ENCODE data around the gene GABPB2.
A peak's percentile ranks its signal among the peaks of the same experiment; 100 is the strongest.
"Not testable (repeated sequence)": the region's sequence is repeated elsewhere in the genome, so short reads cannot be mapped to it uniquely, and the experiment has no call there.

GABPB2 gene

DNA sequence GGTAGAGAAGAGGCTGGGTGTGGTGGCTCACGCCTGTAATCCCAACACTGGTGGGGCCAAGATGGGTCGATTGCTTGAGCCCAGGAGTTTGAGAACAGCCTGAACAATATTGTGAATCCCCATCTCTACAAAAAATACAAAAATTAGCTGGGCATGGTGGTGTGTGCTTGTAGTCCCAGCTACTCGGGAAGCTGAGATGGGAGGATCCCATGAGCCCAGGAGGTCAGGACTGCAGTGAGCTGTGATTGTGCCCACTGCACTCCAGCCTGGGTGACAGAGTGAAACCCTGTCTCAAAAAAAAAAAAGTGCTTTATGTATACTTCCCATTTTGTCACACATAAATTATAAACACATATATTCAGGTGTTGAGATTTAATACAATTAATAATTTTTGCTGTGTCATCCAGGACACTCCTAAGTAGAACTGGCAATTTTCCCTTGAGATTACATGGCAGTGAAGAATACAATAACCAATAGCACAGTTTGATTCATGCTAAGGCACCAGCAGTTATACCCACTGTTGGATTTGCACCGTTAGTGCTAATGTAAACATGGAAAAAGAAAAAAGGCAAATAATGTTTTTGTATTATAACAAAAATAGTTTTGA is 15.5 kb downstream of the GABPB2 start:
- Histone ChIP-seq H3K36me3 (ENCODE audit: control insufficient read depth in 1 of 2, insufficient read depth in 2 of 2, low read length in 2 of 2) (peaks cover 0 to 5% of the 10 kb centered on the region in 2 donors), H3K4me3 (ENCODE audit: low read depth in 1 of 2, low read length in 2 of 2) (no peak overlapping the region), H3K27me3 (ENCODE audit: control insufficient read depth in 1 of 2, insufficient read depth in 2 of 2, low read length in 2 of 2) (no peaks in the 10 kb centered on the region), H3K27ac (ENCODE audit: low read depth, low read length) (no peak overlapping the region), H3K9ac (ENCODE audit: low read depth in 1 of 2, low read length in 2 of 2) (no peak overlapping the region), H3K9me3 (ENCODE audit: control insufficient read depth in 1 of 2, low read length in 2 of 2) (no peaks in the 10 kb centered on the region), H3K4me1 (ENCODE audit: control insufficient read depth in 1 of 2, insufficient read depth in 2 of 2, low read length in 2 of 2) (no peaks in the 10 kb centered on the region)

DNA sequence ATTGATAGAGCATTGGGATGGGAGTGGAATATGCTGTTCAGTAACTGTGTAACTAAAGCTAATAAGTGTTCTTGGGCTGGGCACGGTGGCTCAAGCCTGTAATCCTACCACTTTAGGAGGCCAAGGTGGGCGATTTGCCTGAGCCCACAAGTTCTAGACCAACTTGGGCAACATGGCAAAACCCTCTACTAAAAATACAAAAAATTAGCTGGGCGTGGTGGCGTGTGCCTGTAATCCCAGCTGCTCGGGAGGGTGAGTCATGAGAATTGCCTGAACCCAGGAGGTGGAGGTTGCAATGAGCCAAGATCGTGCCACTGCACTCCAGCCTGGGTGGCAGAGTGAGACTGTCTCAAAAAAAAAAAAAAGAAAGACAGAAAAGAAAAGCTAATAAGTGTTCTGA is 26.9 kb downstream of the GABPB2 start:
- H3K4me3 ChIP-seq (ENCODE audit: low read depth in 1 of 2, low read length in 2 of 2); H3K9me3 ChIP-seq (ENCODE audit: control insufficient read depth in 1 of 2, low read length in 2 of 2); H3K27me3 ChIP-seq (ENCODE audit: control insufficient read depth in 1 of 2, insufficient read depth in 2 of 2, low read length in 2 of 2); H3K4me1 ChIP-seq (ENCODE audit: control insufficient read depth in 1 of 2, insufficient read depth in 2 of 2, low read length in 2 of 2); H3K9ac ChIP-seq (ENCODE audit: low read depth in 1 of 2, low read length in 2 of 2); H3K36me3 ChIP-seq (ENCODE audit: control insufficient read depth in 1 of 2, insufficient read depth in 2 of 2, low read length in 2 of 2); H3K27ac ChIP-seq (ENCODE audit: low read depth, low read length): not testable (repeated sequence)

DNA sequence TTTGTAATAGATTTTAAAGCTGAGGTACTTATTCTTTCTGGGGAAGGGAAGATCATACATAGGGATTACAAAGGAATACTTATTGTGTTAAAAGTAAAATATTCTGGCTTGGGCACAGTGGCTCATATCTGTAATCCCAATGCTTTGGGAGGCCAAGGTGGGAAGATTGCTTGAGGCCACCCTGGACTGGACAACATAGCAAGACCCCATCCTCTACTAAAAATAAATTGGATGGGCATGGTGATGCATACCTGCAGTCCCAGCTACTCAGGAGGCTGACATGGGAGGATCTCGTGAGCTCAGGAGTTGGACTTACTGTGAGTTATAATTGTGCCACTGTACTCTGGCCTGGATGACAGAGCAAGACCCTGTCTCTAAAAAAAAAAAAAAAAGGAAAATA is 27.6 kb downstream of the GABPB2 start:
- no peak overlapping the region for H3K9ac ChIP-seq (ENCODE audit: low read depth in 1 of 2, low read length in 2 of 2)
- H3K27ac ChIP-seq (ENCODE audit: low read depth, low read length), result no peak overlapping the region
- H3K4me1 ChIP-seq (ENCODE audit: control insufficient read depth in 1 of 2, insufficient read depth in 2 of 2, low read length in 2 of 2), result no peaks in the 10 kb centered on the region
- H3K9me3 ChIP-seq (ENCODE audit: control insufficient read depth in 1 of 2, low read length in 2 of 2), result no peaks in the 10 kb centered on the region
- H3K4me3 ChIP-seq (ENCODE audit: low read depth in 1 of 2, low read length in 2 of 2), result no peak overlapping the region
- H3K27me3 ChIP-seq (ENCODE audit: control insufficient read depth in 1 of 2, insufficient read depth in 2 of 2, low read length in 2 of 2), result no peaks in the 10 kb centered on the region
- peaks cover 0 to 10% of the 10 kb centered on the region in 2 donors for H3K36me3 ChIP-seq (ENCODE audit: control insufficient read depth in 1 of 2, insufficient read depth in 2 of 2, low read length in 2 of 2)

DNA sequence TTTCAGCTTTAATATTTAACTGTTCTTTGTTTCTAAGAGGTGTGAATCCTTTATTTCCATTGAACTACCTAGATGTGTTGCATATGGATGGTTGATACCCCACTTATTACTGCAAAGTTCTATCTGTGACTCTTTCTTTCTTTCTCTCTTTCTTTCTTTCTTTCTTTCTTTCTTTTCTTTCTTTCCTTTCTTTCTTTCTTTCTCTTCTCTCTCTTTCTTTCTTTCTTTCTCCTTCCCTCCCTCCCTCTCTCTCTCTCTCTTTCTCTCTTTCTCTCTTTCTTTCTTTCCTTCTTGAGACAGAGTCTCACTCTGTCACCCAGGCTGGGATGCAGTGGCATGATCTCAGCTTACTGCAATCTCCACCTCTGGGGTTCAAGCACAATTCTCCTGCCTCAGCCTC is 34.1 kb downstream of the GABPB2 start:
- Histone ChIP-seq H3K27ac (ENCODE audit: low read depth, low read length) (no peak overlapping the region), H3K36me3 (ENCODE audit: control insufficient read depth in 1 of 2, insufficient read depth in 2 of 2, low read length in 2 of 2) (peaks cover 4 to 20% of the 10 kb centered on the region in 2 donors), H3K4me3 (ENCODE audit: low read depth in 1 of 2, low read length in 2 of 2) (no peak overlapping the region), H3K9me3 (ENCODE audit: control insufficient read depth in 1 of 2, low read length in 2 of 2) (no peaks in the 10 kb centered on the region), H3K4me1 (ENCODE audit: control insufficient read depth in 1 of 2, insufficient read depth in 2 of 2, low read length in 2 of 2) (no peaks in the 10 kb centered on the region), H3K27me3 (ENCODE audit: control insufficient read depth in 1 of 2, insufficient read depth in 2 of 2, low read length in 2 of 2) (no peaks in the 10 kb centered on the region), H3K9ac (ENCODE audit: low read depth in 1 of 2, low read length in 2 of 2) (no peak overlapping the region)

DNA sequence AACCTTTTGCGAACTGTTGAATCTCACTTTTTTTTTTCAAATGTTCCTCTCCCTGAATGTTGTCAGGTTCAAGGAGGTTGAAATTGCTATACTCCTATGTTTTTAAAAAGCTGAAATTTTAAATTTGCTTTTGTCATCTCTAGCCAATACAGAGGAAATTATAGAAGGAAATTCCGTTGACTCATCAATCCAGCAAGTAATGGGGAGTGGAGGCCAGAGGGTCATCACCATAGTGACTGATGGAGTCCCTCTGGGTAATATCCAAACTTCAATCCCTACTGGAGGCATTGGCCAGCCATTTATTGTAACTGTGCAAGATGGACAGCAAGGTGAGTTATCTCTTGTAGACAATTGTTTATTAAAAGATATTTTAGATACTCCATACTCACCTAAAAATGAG is 36.3 kb downstream of the GABPB2 start:
- H3K27ac ChIP-seq (ENCODE audit: low read depth, low read length), result no peak overlapping the region

DNA sequence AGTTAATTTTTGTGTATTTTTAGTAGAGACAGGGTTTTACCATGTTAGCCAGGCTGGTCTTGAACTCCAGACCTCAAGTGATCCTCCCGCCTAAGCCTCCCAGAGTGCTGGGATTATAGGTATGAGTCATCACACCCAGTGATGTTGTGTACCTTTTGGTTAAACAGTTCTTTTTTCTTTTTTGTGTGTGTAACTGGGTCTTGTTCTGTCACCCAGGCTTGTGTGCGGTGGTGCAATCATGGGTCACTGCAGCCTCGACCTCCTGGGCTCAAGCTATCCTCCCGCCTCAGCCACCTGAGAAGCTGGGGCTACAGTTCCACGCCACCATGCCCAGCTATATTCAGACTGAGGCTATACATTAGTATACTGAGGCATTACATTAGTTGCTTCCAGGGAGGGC is 37.8 kb downstream of the GABPB2 start:
- Histone ChIP-seq H3K27me3 (ENCODE audit: control insufficient read depth in 1 of 2, insufficient read depth in 2 of 2, low read length in 2 of 2) (no peaks in the 10 kb centered on the region), H3K4me3 (ENCODE audit: low read depth in 1 of 2, low read length in 2 of 2) (no peak overlapping the region), H3K9me3 (ENCODE audit: control insufficient read depth in 1 of 2, low read length in 2 of 2) (no peaks in the 10 kb centered on the region), H3K36me3 (ENCODE audit: control insufficient read depth in 1 of 2, insufficient read depth in 2 of 2, low read length in 2 of 2) (peaks cover 3 to 17% of the 10 kb centered on the region in 2 donors), H3K4me1 (ENCODE audit: control insufficient read depth in 1 of 2, insufficient read depth in 2 of 2, low read length in 2 of 2) (no peaks in the 10 kb centered on the region), H3K27ac (ENCODE audit: low read depth, low read length) (no peak overlapping the region), H3K9ac (ENCODE audit: low read depth in 1 of 2, low read length in 2 of 2) (no peak overlapping the region)

More for the DNA sequence above, 36.3 kb downstream of the GABPB2 start:
- Histone ChIP-seq H3K27me3 (ENCODE audit: control insufficient read depth in 1 of 2, insufficient read depth in 2 of 2, low read length in 2 of 2) (no peaks in the 10 kb centered on the region), H3K4me1 (ENCODE audit: control insufficient read depth in 1 of 2, insufficient read depth in 2 of 2, low read length in 2 of 2) (no peaks in the 10 kb centered on the region), H3K9me3 (ENCODE audit: control insufficient read depth in 1 of 2, low read length in 2 of 2) (no peaks in the 10 kb centered on the region), H3K36me3 (ENCODE audit: control insufficient read depth in 1 of 2, insufficient read depth in 2 of 2, low read length in 2 of 2) (peaks cover 4 to 20% of the 10 kb centered on the region in 2 donors), H3K4me3 (ENCODE audit: low read depth in 1 of 2, low read length in 2 of 2) (no peak overlapping the region), H3K9ac (ENCODE audit: low read depth in 1 of 2, low read length in 2 of 2) (no peak overlapping the region)

DNA sequence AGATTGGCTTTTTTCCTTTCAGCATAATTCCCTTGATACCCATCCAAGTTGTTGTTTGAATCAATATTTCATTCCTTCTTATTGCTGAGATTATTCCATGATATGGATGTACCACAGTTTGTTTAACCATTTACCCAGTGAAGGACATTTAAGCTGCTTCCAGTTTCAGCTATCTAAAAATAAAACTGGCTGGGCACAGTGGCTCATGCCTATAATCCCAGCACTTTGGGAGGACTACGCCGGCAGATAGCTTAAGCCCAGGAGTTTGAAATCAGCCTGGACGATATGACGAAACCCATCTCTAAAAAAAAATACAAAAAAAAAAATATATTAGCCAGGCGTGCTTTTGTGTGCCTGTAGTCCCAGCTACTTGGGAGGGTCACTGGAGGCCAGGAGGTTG is 43.3 kb downstream of the GABPB2 start:
- H3K9ac ChIP-seq (ENCODE audit: low read depth in 1 of 2, low read length in 2 of 2), result no peak overlapping the region
- H3K27me3 ChIP-seq (ENCODE audit: control insufficient read depth in 1 of 2, insufficient read depth in 2 of 2, low read length in 2 of 2), result no peaks in the 10 kb centered on the region
- H3K36me3 ChIP-seq (ENCODE audit: control insufficient read depth in 1 of 2, insufficient read depth in 2 of 2, low read length in 2 of 2), result peaks cover 5 to 11% of the 10 kb centered on the region in 2 donors
- H3K4me1 ChIP-seq (ENCODE audit: control insufficient read depth in 1 of 2, insufficient read depth in 2 of 2, low read length in 2 of 2), result no peaks in the 10 kb centered on the region
- H3K27ac ChIP-seq (ENCODE audit: low read depth, low read length), result no peak overlapping the region
- no peaks in the 10 kb centered on the region for H3K9me3 ChIP-seq (ENCODE audit: control insufficient read depth in 1 of 2, low read length in 2 of 2)
- H3K4me3 ChIP-seq (ENCODE audit: low read depth in 1 of 2, low read length in 2 of 2), result no peak overlapping the region

DNA sequence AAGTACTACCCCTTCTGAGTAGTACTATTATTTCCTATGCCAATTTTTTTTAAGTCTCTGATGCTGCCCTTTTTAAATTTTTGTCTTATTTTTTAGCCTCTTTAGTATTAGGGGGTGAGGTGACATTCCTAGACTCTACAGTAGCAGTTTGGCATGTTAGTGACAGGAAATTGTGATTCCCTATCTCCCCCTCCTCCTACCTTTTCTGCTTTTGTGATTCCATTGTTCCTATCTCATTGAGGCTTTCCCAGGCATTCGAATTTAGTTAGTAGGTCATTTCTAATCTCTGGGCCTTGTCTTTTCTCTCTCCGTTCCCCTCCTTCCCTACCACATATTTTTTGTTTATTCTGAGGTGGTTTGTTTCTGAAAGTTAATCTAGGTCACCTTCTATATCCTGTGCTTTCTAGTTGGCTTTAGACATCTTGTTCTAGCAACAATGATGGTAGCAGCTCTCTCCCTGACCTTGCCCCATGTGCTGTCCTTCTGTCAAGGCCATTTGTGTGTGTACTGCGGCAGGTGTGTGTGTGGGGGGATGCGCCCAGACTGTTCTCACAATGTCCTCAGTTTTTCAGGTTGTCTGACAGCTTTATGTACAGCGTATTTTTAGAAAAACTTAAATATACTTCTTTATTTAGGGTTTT is 54.3 kb downstream of the GABPB2 start:
- no peaks in the 10 kb centered on the region for H3K27me3 ChIP-seq (ENCODE audit: control insufficient read depth in 1 of 2, insufficient read depth in 2 of 2, low read length in 2 of 2)
- H3K4me1 ChIP-seq (ENCODE audit: control insufficient read depth in 1 of 2, insufficient read depth in 2 of 2, low read length in 2 of 2), result no peaks in the 10 kb centered on the region
- no peaks in the 10 kb centered on the region for H3K9me3 ChIP-seq (ENCODE audit: control insufficient read depth in 1 of 2, low read length in 2 of 2)
- no peak overlapping the region for H3K4me3 ChIP-seq (ENCODE audit: low read depth in 1 of 2, low read length in 2 of 2)
- no peaks in the 10 kb centered on the region for H3K36me3 ChIP-seq (ENCODE audit: control insufficient read depth in 1 of 2, insufficient read depth in 2 of 2, low read length in 2 of 2)
- H3K9ac ChIP-seq (ENCODE audit: low read depth in 1 of 2, low read length in 2 of 2), result no peak overlapping the region
- H3K27ac ChIP-seq (ENCODE audit: low read depth, low read length), result no peak overlapping the region

DNA sequence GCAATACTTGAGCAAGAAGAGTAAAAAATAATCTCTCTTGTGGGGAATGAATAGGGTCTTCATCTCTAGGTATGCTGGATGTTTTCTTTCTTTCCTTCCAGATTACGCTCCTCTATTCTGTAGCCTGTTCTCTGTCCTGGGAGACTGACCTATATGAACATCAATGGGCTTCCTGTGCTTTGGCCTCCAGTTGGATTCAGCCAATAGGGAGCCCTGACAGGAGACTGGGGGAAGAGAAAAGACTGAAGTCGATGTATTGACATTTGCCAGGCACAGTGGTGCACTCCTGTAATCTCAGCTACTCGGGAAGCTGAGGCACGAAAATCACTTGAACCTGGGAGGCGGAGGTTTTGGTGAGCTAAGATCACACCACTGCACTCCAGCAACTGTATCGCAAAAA is 58.2 kb downstream of the GABPB2 start:
- H3K36me3 ChIP-seq (ENCODE audit: control insufficient read depth in 1 of 2, insufficient read depth in 2 of 2, low read length in 2 of 2), result no peaks in the 10 kb centered on the region
- peaks cover 7 to 14% of the 10 kb centered on the region in 2 donors for H3K4me1 ChIP-seq (ENCODE audit: control insufficient read depth in 1 of 2, insufficient read depth in 2 of 2, low read length in 2 of 2)
- no peak overlapping the region for H3K4me3 ChIP-seq (ENCODE audit: low read depth in 1 of 2, low read length in 2 of 2)
- H3K9ac ChIP-seq (ENCODE audit: low read depth in 1 of 2, low read length in 2 of 2), result no peak overlapping the region
- H3K9me3 ChIP-seq (ENCODE audit: control insufficient read depth in 1 of 2, low read length in 2 of 2), result no peaks in the 10 kb centered on the region
- no peaks in the 10 kb centered on the region for H3K27me3 ChIP-seq (ENCODE audit: control insufficient read depth in 1 of 2, insufficient read depth in 2 of 2, low read length in 2 of 2)
- no peak overlapping the region for H3K27ac ChIP-seq (ENCODE audit: low read depth, low read length)

DNA sequence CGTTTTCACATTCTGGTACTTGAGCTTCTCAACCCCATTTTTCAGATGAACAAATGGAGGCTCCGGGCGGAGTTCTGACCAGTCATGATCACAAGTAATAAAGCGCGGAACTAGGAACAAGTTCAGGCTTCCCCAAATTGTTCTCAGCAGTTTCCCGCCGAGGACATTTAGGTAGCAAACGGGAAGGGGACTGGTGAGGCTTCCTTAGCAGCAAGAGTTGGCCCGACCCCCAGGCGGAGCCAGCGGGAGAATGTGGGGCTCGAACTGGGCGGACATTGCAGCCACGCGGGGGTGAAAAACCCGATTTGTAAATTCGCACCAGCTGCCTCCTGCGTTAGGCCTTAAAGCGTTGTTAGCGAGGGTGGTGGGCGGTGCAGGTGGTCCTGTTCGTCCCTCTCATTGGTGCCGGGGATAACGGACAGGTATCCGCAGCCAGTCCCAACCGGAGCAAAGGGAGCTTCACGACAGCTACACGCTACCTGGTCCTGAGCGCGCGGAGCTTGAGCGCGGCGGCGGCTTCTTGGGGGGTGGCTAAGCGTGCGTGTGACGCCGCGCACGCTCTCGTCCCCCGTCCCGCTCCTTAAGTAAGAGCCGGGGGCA is 60.5 kb downstream of the GABPB2 start:
- Histone ChIP-seq H3K9ac (ENCODE audit: low read depth in 1 of 2, low read length in 2 of 2) (peak overlapping the region; percentile 36 to 60), H3K4me3 (ENCODE audit: low read depth in 1 of 2, low read length in 2 of 2) (peak overlapping the region; percentile 68 to 69), H3K4me1 (ENCODE audit: control insufficient read depth in 1 of 2, insufficient read depth in 2 of 2, low read length in 2 of 2) (peaks cover 7 to 14% of the 10 kb centered on the region in 2 donors), H3K9me3 (ENCODE audit: control insufficient read depth in 1 of 2, low read length in 2 of 2) (no peaks in the 10 kb centered on the region), H3K27me3 (ENCODE audit: control insufficient read depth in 1 of 2, insufficient read depth in 2 of 2, low read length in 2 of 2) (no peaks in the 10 kb centered on the region), H3K27ac (ENCODE audit: low read depth, low read length) (no peak overlapping the region), H3K36me3 (ENCODE audit: control insufficient read depth in 1 of 2, insufficient read depth in 2 of 2, low read length in 2 of 2) (no peaks in the 10 kb centered on the region)

Measured in duodenal mucosa (tissue), 2 donors.